Fibroblast of pulmonary artery (primary cell): Measurements from ENCODE around the gene PTPRU.

ENCODE experiments used
- DNase-seq: peaks from one replicate; pipeline ENCODE4 v3.0.0-alpha.2; 2010; ENCODE audit warnings: low read depth
- H3K4me3 ChIP-seq: replicated peaks from 2 replicates; pipeline ENCODE4 v1.5.1; 2011; ENCODE audit warnings: low read depth, mild to moderate bottlenecking, control low read depth, low read length, moderate library complexity
- CTCF ChIP-seq: IDR thresholded peaks from 2 replicates; pipeline ENCODE4 v1.5.1; 2011; ENCODE audit warnings: mild to moderate bottlenecking, control low read depth, low read length, inconsistent platforms; ENCODE audit errors: missing control alignments

Gene PTPRU

GRCh38 chr1:29354511-29355098 is 118.3 kb downstream of the PTPRU start:
- no peak for DNase-seq
- no peak for TF ChIP-seq CTCF
- no peak overlapping the region for H3K4me3 ChIP-seq

GRCh38 chr1:29355375-29355774 is 119.1 kb downstream of the PTPRU start:
- no peak overlapping the region for H3K4me3 ChIP-seq
- no peak for TF ChIP-seq CTCF
- no peak for DNase-seq

- H3K4me3 ChIP-seq = no peak overlapping the region
- no peak for TF ChIP-seq CTCF
Measured at GRCh38 chr1:29356663-29357062, 120.3 kb downstream of the PTPRU start.

GRCh38 chr1:29357452-29357851 is 121.1 kb downstream of the PTPRU start:
- H3K4me3 ChIP-seq = no peak overlapping the region
- TF ChIP-seq CTCF = no peak
- no peak for DNase-seq

More at GRCh38 chr1:29356663-29357062, 120.3 kb downstream of the PTPRU start:
- DNase-seq = no peak

GRCh38 chr1:29358183-29358582 is 121.9 kb downstream of the PTPRU start:
- DNase-seq = no peak
- H3K4me3 ChIP-seq = no peak overlapping the region
- no peak for TF ChIP-seq CTCF

- no peak for TF ChIP-seq CTCF
- H3K4me3 ChIP-seq = no peak overlapping the region
- no peak for DNase-seq
Measured at GRCh38 chr1:29360768-29361167, 124.4 kb downstream of the PTPRU start.

- DNase-seq = no peak
- no peak for TF ChIP-seq CTCF
- H3K4me3 ChIP-seq = no peak overlapping the region
Measured at GRCh38 chr1:29361686-29362085, 125.4 kb downstream of the PTPRU start.
